Astrocyte of the spinal cord (primary cell): ENCODE data around the gene AREG.
A peak's percentile ranks its signal among the peaks of the same experiment; 100 is the strongest.

ENCODE experiments used
- DNase-seq: peaks from one replicate; pipeline ENCODE4 v3.0.0; 2011; ENCODE audit warnings: low read depth, low spot score
- H3K4me3 ChIP-seq: 2 replicates; pipeline ENCODE4 v1.5.1; 2011; ENCODE audit warnings: low read depth, mild to moderate bottlenecking, low read length, moderate library complexity
- CTCF ChIP-seq: IDR thresholded peaks from 2 replicates; pipeline ENCODE4 v1.5.1; 2012; ENCODE audit warnings: low read depth, mild to moderate bottlenecking, low read length, inconsistent platforms
- in situ Hi-C: cut with HindIII; loops from 2 replicates; pipeline ENCODE4 v1.10.0; 2017; ENCODE audit warnings: low sequenced_read_pairs

The AREG gene

GRCh38 chr4:74407891-74408290, 37.0 kb upstream of the AREG start:
- no peak overlapping the region for H3K4me3 ChIP-seq
- no peak for DNase-seq
- TF ChIP-seq CTCF: no peak
- in situ Hi-C loops: no loop called here

DNA sequence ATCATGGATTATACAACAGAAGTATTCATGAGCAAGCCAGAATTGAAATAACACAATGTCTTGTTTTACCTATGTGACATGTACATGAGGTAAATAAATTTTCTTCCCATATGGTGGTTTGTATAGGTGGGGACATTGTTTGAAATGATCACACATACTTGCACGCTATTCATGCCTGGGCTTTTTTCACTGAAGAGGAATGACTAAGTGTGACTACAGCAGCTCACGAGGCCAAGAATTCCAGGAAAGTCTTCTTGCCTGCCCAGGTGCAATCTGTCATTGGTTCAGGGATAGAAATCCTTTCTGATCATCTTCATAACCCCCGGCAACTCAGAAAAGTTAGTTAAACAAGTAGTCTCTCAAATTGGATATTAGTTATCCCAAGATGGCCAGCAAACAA, 36.3 kb upstream of the AREG start:
- in situ Hi-C loops: no loop called here
- TF ChIP-seq CTCF: no peak
- DNase-seq: no peak
- H3K4me3 ChIP-seq: no peak overlapping the region

DNA sequence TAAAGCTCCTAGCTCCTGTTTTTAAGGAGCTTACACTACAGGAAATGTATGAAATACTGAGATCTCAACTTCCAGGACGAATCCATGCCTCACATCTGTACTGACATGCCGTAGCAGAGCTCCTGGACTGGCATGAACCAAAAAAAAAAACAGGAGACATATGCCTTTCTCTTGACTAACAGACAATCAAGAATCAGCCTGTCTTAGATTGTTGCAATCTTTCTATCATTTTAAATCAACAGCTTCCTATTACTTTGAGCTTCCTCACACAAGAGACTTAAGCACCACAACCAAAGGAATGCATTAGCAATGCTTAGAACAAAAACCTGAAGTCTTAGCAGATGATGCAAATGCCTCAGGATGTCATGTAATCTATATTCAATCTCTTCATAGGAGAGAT, 34.7 kb upstream of the AREG start:
- no peak for TF ChIP-seq CTCF
- peak; percentile 42 for DNase-seq
- in situ Hi-C loops: no loop called here
- H3K4me3 ChIP-seq: no peak overlapping the region

- in situ Hi-C loops: no loop called here
- H3K4me3 ChIP-seq: no peak overlapping the region
- no peak for DNase-seq
- TF ChIP-seq CTCF: no peak
Observed at GRCh38 chr4:74412225-74412624, 32.7 kb upstream of the AREG start.

- H3K4me3 ChIP-seq: no peak overlapping the region
- in situ Hi-C loops: no loop called here
- TF ChIP-seq CTCF: no peak
- DNase-seq: no peak
Observed at GRCh38 chr4:74413265-74413664, 31.7 kb upstream of the AREG start.

GRCh38 chr4:74414149-74414809, 30.7 kb upstream of the AREG start:
- DNase-seq: no peak
- no peak overlapping the region for H3K4me3 ChIP-seq
- in situ Hi-C loops: no loop called here
- TF ChIP-seq CTCF: no peak
